HEK293T (cell line): Measurements from ENCODE around the gene GID8.

ENCODE experiments used
- CTCF ChIA-PET: fragments of 350-600 bp; formaldehyde crosslinking; extraction: SDS; loops from one replicate; lab custom pipeline; 2021; ENCODE audit warnings: antibody characterized with exemption, inconsistent platforms; lab: Yijun Ruan, JAX
- POLR2A ChIA-PET: fragments of 350-600 bp; formaldehyde crosslinking; extraction: SDS; loops from one replicate; lab custom pipeline; 2020; ENCODE audit warnings: antibody characterized with exemption, inconsistent platforms; lab: Yijun Ruan, JAX
- DNase-seq: peaks from one replicate; pipeline ENCODE4 v3.0.0; 2012; ENCODE audit warnings: mixed read lengths; ENCODE audit errors: extremely low spot score
- ARNT ChIP-seq: fragments of 450-650 bp; IDR thresholded peaks from 2 replicates; pipeline ENCODE4 v1.6.1; 2017; ENCODE audit warnings: mild to moderate bottlenecking
- BHLHE40 ChIP-seq: fragments of 450-650 bp; IDR thresholded peaks from 2 replicates; pipeline ENCODE4 v1.6.1; 2016; ENCODE audit warnings: mild to moderate bottlenecking, moderate library complexity, borderline replicate concordance
- CTBP1 ChIP-seq: fragments of 450-650 bp; IDR thresholded peaks from 2 replicates; pipeline ENCODE4 v1.6.1; 2016; ENCODE audit warnings: borderline replicate concordance
- ELF4 ChIP-seq: fragments of 450-650 bp; IDR thresholded peaks from 2 replicates; pipeline ENCODE4 v1.6.1; 2017; ENCODE audit warnings: antibody characterized with exemption
- FOXA1 ChIP-seq: fragments of 450-650 bp; IDR thresholded peaks from 2 replicates; pipeline ENCODE4 v1.6.1; 2016; ENCODE audit warnings: mild to moderate bottlenecking
- FOXK2 ChIP-seq: fragments of 450-650 bp; IDR thresholded peaks from 2 replicates; pipeline ENCODE4 v1.6.1; 2016; ENCODE audit warnings: mild to moderate bottlenecking
- FOXM1 ChIP-seq: fragments of 450-650 bp; IDR thresholded peaks from 2 replicates; pipeline ENCODE4 v1.6.1; 2017; ENCODE audit warnings: mild to moderate bottlenecking, borderline replicate concordance
- HDGF ChIP-seq: fragments of 450-650 bp; IDR thresholded peaks from 2 replicates; pipeline ENCODE4 v1.6.1; 2017; ENCODE audit warnings: antibody characterized with exemption, borderline replicate concordance
- L3MBTL2 ChIP-seq: fragments of 450-650 bp; conservative IDR thresholded peaks from 2 replicates; pipeline ENCODE4 v1.6.1; 2016; ENCODE audit warnings: mild to moderate bottlenecking
- LEF1 ChIP-seq: fragments of 450-650 bp; IDR thresholded peaks from 2 replicates; pipeline ENCODE4 v1.6.1; 2017; ENCODE audit warnings: mild to moderate bottlenecking, borderline replicate concordance
- NFRKB ChIP-seq: fragments of 450-650 bp; IDR thresholded peaks from 2 replicates; pipeline ENCODE4 v1.6.1; 2016; ENCODE audit warnings: mild to moderate bottlenecking, moderate library complexity
- SP1 ChIP-seq: fragments of 450-650 bp; IDR thresholded peaks from 2 replicates; pipeline ENCODE4 v1.6.1; 2017
- SUZ12 ChIP-seq: fragments of 450-650 bp; IDR thresholded peaks from 2 replicates; pipeline ENCODE4 v1.6.1; 2016; ENCODE audit warnings: mild to moderate bottlenecking
- TARDBP ChIP-seq: fragments of 450-650 bp; IDR thresholded peaks from 2 replicates; pipeline ENCODE4 v1.6.1; 2016
- ZNF384 ChIP-seq: fragments of 450-650 bp; IDR thresholded peaks from 2 replicates; pipeline ENCODE4 v1.6.1; 2016
- TF ChIP-seq, protein P1 (sequence below): fragments of 450-650 bp; IDR thresholded peaks from 2 replicates; pipeline ENCODE4 v1.6.1; 2016

Gene GID8

DNA sequence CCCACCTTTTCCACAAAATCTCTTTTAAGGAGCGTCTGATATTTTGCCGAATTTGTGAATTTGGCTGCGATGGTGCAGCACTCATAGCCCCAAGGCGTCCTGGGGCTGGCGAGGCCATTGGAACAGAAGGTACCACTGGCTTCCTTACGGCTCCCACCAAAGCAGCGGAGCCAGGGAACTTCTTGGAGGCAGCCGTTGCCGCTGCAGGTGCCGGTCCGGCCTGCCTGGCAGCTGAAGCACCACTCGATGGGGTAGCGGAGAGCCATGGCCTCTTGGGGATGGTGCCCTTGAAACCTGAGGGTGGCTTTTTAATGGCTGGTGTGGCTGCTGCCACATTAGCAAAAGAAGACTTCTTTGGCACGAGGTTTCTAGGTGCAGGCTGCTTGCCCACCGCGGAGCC lies 41.4 kb upstream of the GID8 start:
- CTCF ChIA-PET, result no interaction called here
- DNase-seq, result no peak
- no peak for TF ChIP-seq CTBP1
- no peak for TF ChIP-seq ELF4
- no peak for TF ChIP-seq TARDBP
- TF ChIP-seq BHLHE40, result no peak
- no peak for TF ChIP-seq FOXK2
- TF ChIP-seq LEF1, result no peak
- TF ChIP-seq, protein P1, sequence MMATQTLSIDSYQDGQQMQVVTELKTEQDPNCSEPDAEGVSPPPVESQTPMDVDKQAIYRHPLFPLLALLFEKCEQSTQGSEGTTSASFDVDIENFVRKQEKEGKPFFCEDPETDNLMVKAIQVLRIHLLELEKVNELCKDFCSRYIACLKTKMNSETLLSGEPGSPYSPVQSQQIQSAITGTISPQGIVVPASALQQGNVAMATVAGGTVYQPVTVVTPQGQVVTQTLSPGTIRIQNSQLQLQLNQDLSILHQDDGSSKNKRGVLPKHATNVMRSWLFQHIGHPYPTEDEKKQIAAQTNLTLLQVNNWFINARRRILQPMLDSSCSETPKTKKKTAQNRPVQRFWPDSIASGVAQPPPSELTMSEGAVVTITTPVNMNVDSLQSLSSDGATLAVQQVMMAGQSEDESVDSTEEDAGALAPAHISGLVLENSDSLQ, result no peak
- TF ChIP-seq SUZ12, result no peak
- no peak for TF ChIP-seq ZNF384
- TF ChIP-seq FOXM1, result no peak
- TF ChIP-seq SP1, result no peak
- POLR2A ChIA-PET, result no interaction called here

DNA sequence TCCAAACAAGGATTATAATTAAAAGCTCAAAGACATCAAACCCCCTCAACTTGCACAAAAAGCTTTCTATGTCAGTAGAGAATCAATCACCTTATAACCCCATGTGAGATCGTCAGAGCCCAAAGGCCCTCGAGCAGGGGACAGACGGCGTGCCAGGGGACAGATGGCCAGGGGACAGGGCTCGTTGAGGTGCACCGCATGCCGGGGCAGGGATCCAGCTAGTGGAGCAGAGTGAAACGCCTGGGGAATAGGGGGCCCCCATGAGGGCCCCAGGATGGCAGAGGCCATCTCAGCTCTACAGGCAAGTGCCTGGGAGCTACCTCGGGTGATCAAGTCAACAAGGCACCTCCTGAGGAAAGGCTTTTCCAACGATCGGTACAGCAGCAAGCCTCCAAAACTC lies 40.3 kb upstream of the GID8 start:
- DNase-seq, result no peak
- ChIA-PET CTCF (interaction anchor here (0.7 kb wide), 1 partner anchor 24 kb away, joined by 3 read pairs; no protein-coding TSS in a partner anchor), POLR2A (no interaction called here)
- TF ChIP-seq ZNF384 (no peak), NFRKB (no peak)

DNA sequence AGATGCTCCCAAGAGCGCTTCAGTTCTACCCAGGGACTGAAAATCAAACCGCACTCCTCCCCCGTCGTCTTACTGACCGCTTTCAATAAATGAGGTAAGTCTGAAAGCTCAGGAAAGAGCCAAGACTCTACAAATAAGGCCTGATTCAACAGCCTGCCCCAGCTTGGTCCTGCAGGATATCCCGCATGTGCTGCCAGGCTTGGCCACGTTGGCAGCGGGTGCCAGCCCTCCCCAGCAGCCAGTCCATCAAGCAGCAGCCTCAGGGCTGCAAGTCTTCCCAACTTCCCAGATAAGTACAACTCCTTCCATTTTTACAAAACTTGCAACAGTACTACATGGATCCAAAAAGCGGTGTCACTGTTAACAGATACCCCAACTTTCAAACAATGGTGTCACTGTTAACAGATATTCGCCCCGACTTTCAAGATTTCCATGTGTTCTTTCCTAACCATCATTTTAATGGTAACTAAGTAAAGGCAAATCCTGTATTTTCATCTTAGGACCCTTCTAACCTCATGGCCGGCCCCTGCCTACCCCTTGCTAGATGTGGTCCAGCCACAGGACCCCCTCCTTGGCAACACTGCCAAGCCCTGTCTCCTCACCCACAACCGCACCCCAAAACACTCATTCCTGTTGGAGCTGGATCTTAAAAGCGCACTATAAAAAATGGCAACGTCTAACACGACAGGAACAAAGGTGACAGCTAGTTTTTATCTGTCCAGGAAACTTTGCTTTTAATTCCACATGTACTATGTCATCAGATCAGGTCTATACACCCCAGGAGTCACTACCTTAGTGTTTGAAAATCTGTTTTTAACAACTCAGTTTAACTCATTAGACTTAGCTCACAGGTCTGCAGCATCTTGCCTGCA lies 39.6 kb upstream of the GID8 start:
- no peak for DNase-seq
- ChIA-PET CTCF (interaction anchor here (0.6 to 0.8 kb wide), 3 partner anchors 25 to 165 kb away, joined by 3 to 6 read pairs (median 3); no protein-coding TSS in a partner anchor), POLR2A (no interaction called here)
- TF ChIP-seq LEF1, result no peak

DNA sequence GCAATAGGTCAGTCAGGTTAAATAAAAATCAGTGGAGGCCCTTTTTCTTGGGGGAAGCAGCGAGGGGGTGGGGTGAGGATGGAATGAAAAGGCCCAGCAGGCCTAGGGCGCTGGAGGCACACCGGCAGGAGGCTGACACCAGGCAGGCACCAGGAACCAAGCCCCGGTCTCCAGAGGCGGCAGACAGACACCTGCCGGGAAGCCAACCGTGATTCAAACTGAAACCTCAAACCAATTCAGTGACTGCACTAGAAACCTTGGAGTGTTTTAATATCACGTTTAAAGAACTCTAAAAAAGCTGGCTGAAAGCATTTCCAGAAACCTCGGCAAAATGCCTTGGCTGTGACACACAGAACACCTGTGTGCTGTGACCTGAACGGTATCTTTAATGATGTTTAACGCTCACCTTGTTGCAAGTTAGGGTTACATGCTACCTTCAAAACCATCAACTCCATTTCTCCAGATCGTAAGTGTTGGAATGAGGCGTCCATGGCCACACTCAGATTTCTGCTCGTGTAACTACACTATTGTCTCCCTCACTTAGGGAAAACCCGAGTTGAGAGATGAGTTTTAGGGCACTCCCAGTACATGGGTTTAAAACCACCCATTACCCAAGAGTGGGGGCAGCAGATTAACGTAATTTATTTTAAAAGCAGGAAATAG lies 38.8 kb upstream of the GID8 start:
- DNase-seq, result no peak
- POLR2A ChIA-PET, result no interaction called here
- CTCF ChIA-PET, result interaction anchor here (0.5 to 0.8 kb wide), 4 partner anchors 49 to 164 kb away, joined by 3 read pairs; no protein-coding TSS in a partner anchor

DNA sequence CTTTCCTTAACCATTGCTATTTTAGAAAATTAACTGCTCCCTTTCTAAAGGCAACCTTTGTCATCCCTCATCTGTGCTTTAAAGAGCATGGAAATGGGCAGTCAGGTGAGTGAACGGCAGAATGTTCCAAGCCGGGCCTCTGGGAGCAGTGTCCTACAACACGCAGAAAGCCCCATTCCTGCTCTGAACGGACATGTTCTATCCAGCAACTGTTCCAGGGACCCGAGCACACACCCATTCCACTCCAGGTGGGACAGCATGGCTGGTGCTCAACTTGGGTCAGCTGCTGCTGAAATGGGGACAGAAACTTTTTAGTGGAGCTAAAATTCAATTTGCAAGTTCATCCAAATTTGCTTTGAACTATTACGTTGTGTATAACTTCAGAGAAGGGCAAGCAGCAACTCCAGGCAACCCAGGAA lies 38.3 kb upstream of the GID8 start:
- DNase-seq, result no peak
- TF ChIP-seq FOXK2 (no peak), SP1 (no peak), TARDBP (no peak), CTBP1 (no peak), HDGF (no peak), FOXM1 (no peak), ARNT (no peak), LEF1 (no peak), BHLHE40 (no peak), L3MBTL2 (no peak), NFRKB (no peak), SUZ12 (no peak), FOXA1 (no peak)
- TF ChIP-seq, protein P1, result no peak
- ChIA-PET POLR2A (interaction anchor here (0.8 to 1.5 kb wide), 2 partner anchors 24 to 38 kb away, joined by 3 to 4 read pairs; partner anchors contain the start of gene GID8), CTCF (interaction anchor here (0.5 to 2.1 kb wide), 5 partner anchors 15 to 109 kb away, joined by 3 to 7 read pairs (median 3); no protein-coding TSS in a partner anchor)

More for the DNA sequence above, 38.8 kb upstream of the GID8 start:
- TF ChIP-seq, protein P1, result no peak
- TF ChIP-seq FOXK2, result no peak
- no peak for TF ChIP-seq ARNT
- no peak for TF ChIP-seq SUZ12
- TF ChIP-seq CTBP1, result no peak
- TF ChIP-seq ZNF384, result no peak
- no peak for TF ChIP-seq LEF1
- TF ChIP-seq HDGF, result no peak
- TF ChIP-seq TARDBP, result no peak
- no peak for TF ChIP-seq FOXM1
- TF ChIP-seq BHLHE40, result no peak
- TF ChIP-seq NFRKB, result no peak
- no peak for TF ChIP-seq ELF4
- no peak for TF ChIP-seq L3MBTL2
- TF ChIP-seq FOXA1, result no peak
- no peak for TF ChIP-seq SP1

DNA sequence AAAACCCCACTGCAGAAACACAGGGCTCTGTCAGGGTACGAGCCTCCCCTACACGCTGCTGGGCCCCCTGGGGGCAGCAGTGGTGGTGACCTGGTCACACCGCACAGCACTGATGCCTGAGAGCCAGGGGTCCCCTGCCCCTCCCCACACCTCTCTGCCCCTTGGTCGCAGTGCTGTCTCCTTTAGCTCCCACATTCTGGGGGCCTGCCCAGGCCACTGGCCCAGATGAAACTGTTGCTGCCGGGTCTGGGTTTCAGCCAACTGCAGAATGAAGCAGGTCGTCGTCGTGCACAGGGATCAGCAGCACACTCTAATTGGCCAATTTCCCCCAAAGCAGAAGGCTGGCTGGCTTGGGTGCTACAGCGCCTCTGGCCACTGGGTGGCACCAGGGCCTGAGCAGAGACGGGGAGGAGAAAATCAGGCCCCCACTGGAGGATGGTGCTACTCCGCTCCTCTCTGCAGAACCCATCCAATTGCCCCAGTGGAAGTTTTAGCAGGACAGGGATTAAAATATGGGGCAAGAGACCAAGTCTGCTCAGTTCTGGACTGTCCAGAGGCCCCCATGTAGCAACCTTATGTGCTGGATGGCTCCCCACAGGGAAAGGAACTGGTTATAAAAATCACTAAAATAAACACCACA lies 37.8 kb upstream of the GID8 start:
- DNase-seq, result peak; percentile 87
- POLR2A ChIA-PET, result interaction anchor here (0.8 to 1.5 kb wide), 2 partner anchors 24 to 38 kb away, joined by 3 to 4 read pairs; partner anchors contain the start of gene GID8
- CTCF ChIA-PET, result interaction anchor here (0.6 to 2.1 kb wide), 5 partner anchors 14 to 109 kb away, joined by 3 to 7 read pairs (median 3); no protein-coding TSS in a partner anchor

More for the DNA sequence above, 37.8 kb upstream of the GID8 start:
- TF ChIP-seq ZNF384, result no peak
- no peak for TF ChIP-seq ARNT
- TF ChIP-seq LEF1, result no peak
- peak; percentile 52 for TF ChIP-seq L3MBTL2
- TF ChIP-seq, protein P1, result no peak
